Natural killer cell (primary cell): ENCODE measurements around the gene ACHE. TPM values are rescaled to one million over a fixed set of nuclear protein-coding genes. Genes with fewer than 3 reads are reported as not detected.
A peak's percentile ranks its signal among the peaks of the same experiment; 100 is the strongest.

Experiments
- ATAC-seq, 3 donors: fragments of 150-1000 bp in 2 of 3; fragments of 200-7000 bp in 1 of 3; cut with Tn5 transposase; 1 replicate in 1 of 3; 2 replicates in 2 of 3; pipeline ENCODE4 v1.10.0; 2021; ENCODE audit warnings: mild to moderate bottlenecking in 2 of 3, moderate library complexity in 2 of 3
- DNase-seq, 2 donors: peaks; one replicate each; pipeline versions ENCODE4 v3.0.0 to v3.0.0-alpha.2; 2013 to 2021; ENCODE audit warnings: mixed read lengths in 1 of 2
- H3K27ac ChIP-seq: one replicate; pipeline ENCODE4 v1.5.1; 2013; ENCODE audit warnings: mild to moderate bottlenecking, low read length
- H3K27me3 ChIP-seq: one replicate; pipeline ENCODE4 v1.6.1; 2013; ENCODE audit warnings: low read length; ENCODE audit not compliant: control insufficient read depth, insufficient read depth
- H3K36me3 ChIP-seq: one replicate; pipeline ENCODE4 v1.6.1; 2013; ENCODE audit warnings: low read length; ENCODE audit not compliant: control insufficient read depth, insufficient read depth
- H3K4me1 ChIP-seq: one replicate; pipeline ENCODE4 v1.6.1; 2013; ENCODE audit warnings: low read length; ENCODE audit not compliant: control insufficient read depth, insufficient read depth
- H3K4me3 ChIP-seq: one replicate; pipeline ENCODE4 v1.5.1; 2013; ENCODE audit warnings: low read length
- H3K9me3 ChIP-seq: one replicate; pipeline ENCODE4 v1.6.1; 2013; ENCODE audit warnings: low read length; ENCODE audit not compliant: control insufficient read depth, insufficient read depth
- H3K27ac Mint-ChIP-seq, 2 donors: one replicate each; pipeline ENCODE4 v1.8.0; 2022; ENCODE audit warnings: mild to moderate bottlenecking in 2 of 2, mixed read lengths in 2 of 2, moderate library complexity in 1 of 2
- H3K27me3 Mint-ChIP-seq, 2 donors: one replicate each; pipeline ENCODE4 v1.8.0; 2022; ENCODE audit warnings: low read depth in 2 of 2, mixed read lengths in 2 of 2
- H3K36me3 Mint-ChIP-seq: one replicate; pipeline ENCODE4 v1.8.0; 2022; ENCODE audit warnings: mixed read lengths
- H3K4me1 Mint-ChIP-seq, 2 donors: one replicate each; pipeline ENCODE4 v1.8.0; 2022; ENCODE audit warnings: mixed read lengths in 2 of 2
- H3K4me3 Mint-ChIP-seq: one replicate; pipeline ENCODE4 v1.8.0; 2022; ENCODE audit warnings: mild to moderate bottlenecking, moderate library complexity, mixed read lengths
- H3K9me3 Mint-ChIP-seq, 2 donors: one replicate each; pipeline ENCODE4 v1.8.0; 2022; ENCODE audit warnings: mixed read lengths in 2 of 2
- WGBS: methylation state at CpG from one replicate; pipeline ENCODE4 v1.1.7; 2013; ENCODE audit warnings: missing lambda C conversion rate; ENCODE audit not compliant: insufficient coverage; 5-methylcytosine and 5-hydroxymethylcytosine counted together
- intact Hi-C: fragments of 100-400 bp; cut with micrococcal nuclease; formaldehyde crosslinking; loops from one replicate; pipeline ENCODE4 v1.14.2; 2022
- total RNA-seq, 4 donors: library from RNA; stranded (reverse); fragments of 120-200 nt in 1 of 4; gene quantifications; one replicate each; pipeline versions ENCODE4 v1.2.3 to v1.2.4, GENCODE V29; 2013 to 2022
- TF ChIP-seq, protein P1 (sequence below): fragments of 200-600 bp; IDR thresholded peaks from one replicate; pipeline ENCODE4 v1.8.0; 2022; ENCODE audit warnings: antibody characterized with exemption

ACHE gene
- total RNA-seq, 3 donors from 2014 or later (not counting 1 experiment from before 2014, with no cell fraction given): 0.18 to 0.84 (median 0.47) TPM

DNA sequence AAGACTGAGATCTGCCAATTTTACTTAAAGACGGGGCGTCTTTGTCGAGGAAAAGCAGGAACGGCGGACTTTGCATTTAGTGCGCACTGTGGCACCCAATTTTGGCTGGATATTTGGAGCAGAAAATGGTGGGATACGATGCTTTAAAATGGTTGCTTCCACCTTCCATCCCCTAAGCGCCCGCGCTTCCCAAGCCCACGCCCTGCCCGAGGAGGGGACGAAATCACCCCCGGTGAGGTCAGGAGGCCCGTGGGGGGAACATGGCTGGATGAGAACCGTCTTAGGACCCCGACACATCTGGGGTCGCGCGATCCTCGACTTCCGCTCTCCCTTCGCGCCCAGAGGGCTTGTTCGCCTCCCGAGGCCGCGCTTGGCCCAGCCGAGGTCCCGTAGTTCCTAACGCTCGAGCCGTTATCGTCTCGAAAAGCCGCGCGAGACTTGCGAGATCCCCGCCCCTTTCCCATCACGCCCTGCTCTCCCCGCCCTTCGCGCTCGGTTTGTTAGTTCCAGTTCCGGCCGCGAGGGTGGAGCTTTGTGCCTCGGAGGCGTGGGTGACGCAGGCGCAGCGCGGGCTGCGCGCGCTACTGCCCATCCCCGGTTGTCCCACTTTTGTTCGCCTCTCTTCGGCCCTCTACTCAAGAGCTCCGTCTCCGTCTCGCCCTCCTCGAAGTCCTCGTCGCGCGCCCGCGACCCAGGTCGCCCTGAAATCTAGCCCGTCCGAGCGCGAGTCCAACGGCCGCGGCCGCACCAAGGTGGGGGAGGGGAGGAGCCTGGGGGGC lies 20.9 kb downstream of the ACHE start, which contains the start of gene SRRT:
Gene SRRT (plus strand): TSS at position 527 of the 779 bp plus-strand sequence. CDS start 488 bp downstream, outside the sequence.
- H3K4me3 Mint-ChIP-seq: peak within 1 kb of the TSS; percentile 98
- DNase-seq: peak; percentile 97 to 99
- intact Hi-C loops: loop anchor here (2.0 kb wide), 1 partner anchor 14 kb away; the partner anchor contains the start of gene UFSP1
- Histone ChIP-seq H3K27ac (peak within 1 kb of the TSS; percentile 91), H3K9me3 (no peaks in the 10 kb centered on the region), H3K36me3 (peaks cover 12% of the 10 kb centered on the region), H3K4me1 (peaks cover 28% of the 10 kb centered on the region), H3K4me3 (peak within 1 kb of the TSS; percentile 65), H3K27me3 (no peaks in the 10 kb centered on the region)
- H3K27me3 Mint-ChIP-seq: no peaks in the 10 kb centered on the region
- peak; percentile 95 to 98 (median 95) for ATAC-seq
- WGBS: 5% methylated on average over 79 of the region's 79 CpGs
- no peaks in the 10 kb centered on the region for H3K36me3 Mint-ChIP-seq
- H3K9me3 Mint-ChIP-seq: peaks cover 0 to 2% of the 10 kb centered on the region in 2 donors
- peaks cover 30 to 43% of the 10 kb centered on the region in 2 donors for H3K4me1 Mint-ChIP-seq
- TF ChIP-seq, protein P1, sequence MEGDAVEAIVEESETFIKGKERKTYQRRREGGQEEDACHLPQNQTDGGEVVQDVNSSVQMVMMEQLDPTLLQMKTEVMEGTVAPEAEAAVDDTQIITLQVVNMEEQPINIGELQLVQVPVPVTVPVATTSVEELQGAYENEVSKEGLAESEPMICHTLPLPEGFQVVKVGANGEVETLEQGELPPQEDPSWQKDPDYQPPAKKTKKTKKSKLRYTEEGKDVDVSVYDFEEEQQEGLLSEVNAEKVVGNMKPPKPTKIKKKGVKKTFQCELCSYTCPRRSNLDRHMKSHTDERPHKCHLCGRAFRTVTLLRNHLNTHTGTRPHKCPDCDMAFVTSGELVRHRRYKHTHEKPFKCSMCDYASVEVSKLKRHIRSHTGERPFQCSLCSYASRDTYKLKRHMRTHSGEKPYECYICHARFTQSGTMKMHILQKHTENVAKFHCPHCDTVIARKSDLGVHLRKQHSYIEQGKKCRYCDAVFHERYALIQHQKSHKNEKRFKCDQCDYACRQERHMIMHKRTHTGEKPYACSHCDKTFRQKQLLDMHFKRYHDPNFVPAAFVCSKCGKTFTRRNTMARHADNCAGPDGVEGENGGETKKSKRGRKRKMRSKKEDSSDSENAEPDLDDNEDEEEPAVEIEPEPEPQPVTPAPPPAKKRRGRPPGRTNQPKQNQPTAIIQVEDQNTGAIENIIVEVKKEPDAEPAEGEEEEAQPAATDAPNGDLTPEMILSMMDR: peak; percentile 12
- H3K27ac Mint-ChIP-seq: peak within 1 kb of the TSS; percentile 90 to 99

GRCh38 chr7:100874300-100874576 lies 21.4 kb downstream of the ACHE start:
- no peaks in the 10 kb centered on the region for H3K36me3 Mint-ChIP-seq
- ATAC-seq (no peak), DNase-seq (no peak)
- peaks cover 27 to 38% of the 10 kb centered on the region in 2 donors for H3K4me1 Mint-ChIP-seq
- TF ChIP-seq, protein P1: no peak
- Histone ChIP-seq H3K4me1 (peaks cover 28% of the 10 kb centered on the region), H3K27ac (peak overlapping the region; percentile 91), H3K9me3 (no peaks in the 10 kb centered on the region), H3K27me3 (no peaks in the 10 kb centered on the region), H3K36me3 (peaks cover 9% of the 10 kb centered on the region), H3K4me3 (peak overlapping the region; percentile 65)
- H3K27ac Mint-ChIP-seq: peak overlapping the region; percentile 90 to 99
- no peaks in the 10 kb centered on the region for H3K27me3 Mint-ChIP-seq
- H3K4me3 Mint-ChIP-seq: peak overlapping the region; percentile 98
- 83% methylated on average over 8 of the region's 8 CpGs for WGBS
- intact Hi-C loops: loop anchor here (2.0 kb wide), 1 partner anchor 15 kb away; the partner anchor contains the start of gene UFSP1
- peaks cover 0 to 2% of the 10 kb centered on the region in 2 donors for H3K9me3 Mint-ChIP-seq

GRCh38 chr7:100873599-100874299 lies 21.9 kb downstream of the ACHE start:
- Histone ChIP-seq H3K9me3 (no peaks in the 10 kb centered on the region), H3K27me3 (no peaks in the 10 kb centered on the region), H3K36me3 (peaks cover 7% of the 10 kb centered on the region), H3K4me3 (no peak overlapping the region), H3K4me1 (peaks cover 28% of the 10 kb centered on the region), H3K27ac (peak overlapping the region; percentile 91)
- DNase-seq: peak in 1 of 2 donors; percentile 20
- 87% methylated on average over 10 of the region's 10 CpGs for WGBS
- Mint-ChIP-seq H3K4me3 (peak overlapping the region; percentile 31), H3K36me3 (no peaks in the 10 kb centered on the region), H3K4me1 (peaks cover 27 to 34% of the 10 kb centered on the region in 2 donors), H3K27me3 (no peaks in the 10 kb centered on the region), H3K9me3 (peaks cover 0 to 2% of the 10 kb centered on the region in 2 donors), H3K27ac (peak overlapping the region; percentile 90 to 99)
- intact Hi-C loops: loop anchor here (2.0 kb wide), 1 partner anchor 15 kb away; the partner anchor contains the start of gene UFSP1
- ATAC-seq: no peak
- TF ChIP-seq, protein P1: no peak
